ENCODE results near the gene TERT.

TERT gene

DNA sequence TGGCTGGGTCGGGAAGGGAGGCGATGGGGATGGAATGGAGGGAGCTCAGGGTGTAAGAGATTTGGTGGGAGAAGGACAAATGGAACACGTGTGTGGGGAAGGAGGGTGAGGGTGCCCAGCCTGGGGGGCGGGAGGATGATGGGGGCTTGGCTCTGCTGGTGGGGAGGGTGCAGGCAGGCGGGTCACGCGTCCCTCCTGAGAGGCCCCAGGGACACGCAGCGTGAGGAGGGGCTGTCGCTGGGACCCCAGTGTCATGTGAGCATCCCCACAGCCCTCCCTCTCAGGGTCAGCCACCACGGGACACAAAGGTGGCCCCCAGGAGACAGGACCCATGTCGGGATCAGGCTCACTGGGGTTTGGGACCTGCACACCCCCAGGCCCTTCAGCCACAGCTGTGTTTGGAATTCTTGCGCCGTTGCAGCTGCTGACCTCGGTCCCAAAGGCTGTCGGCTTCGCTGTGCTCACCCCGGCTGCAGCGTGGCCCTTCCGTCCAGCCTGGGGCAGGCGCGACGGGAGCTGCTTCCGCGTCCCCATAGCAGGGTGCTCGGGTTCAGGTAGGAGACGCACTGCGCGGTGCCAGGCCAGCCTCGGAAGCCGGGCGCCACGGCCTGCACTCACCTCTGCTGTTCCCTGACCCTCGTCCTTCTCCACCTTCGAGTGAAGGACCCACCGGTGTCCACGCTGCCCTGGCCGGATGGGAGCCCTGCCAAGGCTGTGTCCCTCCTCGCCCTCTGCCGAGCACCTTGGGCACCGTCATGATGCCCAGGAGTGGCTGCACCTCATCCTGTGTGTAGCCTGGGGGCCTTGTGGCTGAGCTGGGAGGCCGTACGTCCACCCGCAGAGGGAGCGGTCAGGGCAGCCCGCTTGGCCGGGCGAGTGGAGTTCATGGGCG, 88.1 kb downstream of the TERT start:
- no peak for DNase-seq (ENCODE audit: low read depth in 2 of 2)

DNA sequence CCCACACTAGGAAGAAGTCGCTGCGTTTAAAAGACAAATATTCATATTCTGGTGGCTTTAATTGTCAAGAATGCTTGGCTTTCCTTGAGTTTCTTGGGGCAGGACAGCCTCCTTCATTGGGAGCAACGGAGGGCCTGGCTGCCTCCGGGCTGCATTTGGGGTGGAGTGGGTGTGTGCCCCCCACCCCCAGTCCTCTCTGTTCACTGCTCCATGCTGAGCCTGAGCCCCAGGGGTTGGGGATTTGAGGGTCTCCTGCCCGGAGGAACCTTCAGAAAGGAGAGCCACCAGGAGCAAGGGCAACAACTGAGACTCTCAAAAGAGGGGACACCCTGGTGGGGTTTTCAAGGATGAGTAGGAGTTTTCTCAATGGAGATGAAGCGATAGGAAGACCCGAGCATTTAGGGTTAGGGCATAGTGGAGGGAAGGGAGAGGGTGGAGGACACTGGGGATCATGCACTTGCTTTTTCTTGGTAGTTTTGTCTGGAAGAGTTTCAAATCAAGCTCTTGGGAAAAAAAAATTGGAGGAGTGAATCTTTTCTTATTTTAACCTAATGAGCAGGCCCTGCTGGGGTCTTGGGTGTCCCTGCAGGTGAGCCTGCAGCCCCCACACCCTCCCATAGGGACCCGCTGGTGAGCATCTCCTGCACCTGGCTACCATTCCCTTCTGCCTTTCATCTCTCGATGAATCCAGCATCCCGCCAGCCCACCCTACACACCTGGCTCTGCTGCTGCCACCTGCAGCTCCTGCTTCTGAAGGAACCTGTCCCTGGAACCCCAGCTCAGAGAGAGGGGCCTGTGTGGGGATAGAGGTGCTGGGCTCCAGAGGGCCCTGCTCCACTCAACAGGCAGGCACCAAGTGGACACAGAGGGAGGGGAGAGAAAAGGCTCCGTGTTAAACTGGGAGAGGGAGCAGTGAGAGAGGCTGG, 89.3 kb downstream of the TERT start:
- DNase-seq (ENCODE audit: low read depth in 2 of 2): no peak

DNA sequence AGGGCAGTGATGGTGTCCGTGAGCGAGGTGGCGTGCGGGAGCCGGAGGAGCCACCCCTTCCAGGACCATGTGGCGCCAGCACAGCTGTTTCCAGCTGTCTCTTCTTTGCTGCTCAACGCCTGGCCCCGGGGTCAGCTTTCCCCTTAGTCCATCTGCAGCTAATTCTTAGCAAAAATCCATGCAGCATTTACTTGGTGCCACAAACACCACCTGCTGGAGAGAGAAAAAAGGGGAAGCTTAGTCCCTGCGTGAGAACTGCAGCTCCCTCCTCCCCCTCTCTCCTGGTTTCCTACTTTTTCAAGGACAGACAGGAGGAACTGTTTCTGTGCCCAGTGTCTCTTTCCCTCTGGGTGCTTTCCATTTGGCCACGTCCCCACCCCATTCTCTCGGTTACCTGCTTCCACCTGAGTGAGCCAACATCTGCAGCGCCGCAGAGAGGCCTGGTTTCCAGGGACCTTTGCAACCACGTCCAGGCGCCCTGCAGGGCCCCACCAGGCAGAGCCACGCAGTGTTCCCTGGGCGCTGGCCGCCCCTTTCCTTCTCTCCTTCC, 90.1 kb downstream of the TERT start:
- no peak for DNase-seq (ENCODE audit: low read depth in 2 of 2)

DNA sequence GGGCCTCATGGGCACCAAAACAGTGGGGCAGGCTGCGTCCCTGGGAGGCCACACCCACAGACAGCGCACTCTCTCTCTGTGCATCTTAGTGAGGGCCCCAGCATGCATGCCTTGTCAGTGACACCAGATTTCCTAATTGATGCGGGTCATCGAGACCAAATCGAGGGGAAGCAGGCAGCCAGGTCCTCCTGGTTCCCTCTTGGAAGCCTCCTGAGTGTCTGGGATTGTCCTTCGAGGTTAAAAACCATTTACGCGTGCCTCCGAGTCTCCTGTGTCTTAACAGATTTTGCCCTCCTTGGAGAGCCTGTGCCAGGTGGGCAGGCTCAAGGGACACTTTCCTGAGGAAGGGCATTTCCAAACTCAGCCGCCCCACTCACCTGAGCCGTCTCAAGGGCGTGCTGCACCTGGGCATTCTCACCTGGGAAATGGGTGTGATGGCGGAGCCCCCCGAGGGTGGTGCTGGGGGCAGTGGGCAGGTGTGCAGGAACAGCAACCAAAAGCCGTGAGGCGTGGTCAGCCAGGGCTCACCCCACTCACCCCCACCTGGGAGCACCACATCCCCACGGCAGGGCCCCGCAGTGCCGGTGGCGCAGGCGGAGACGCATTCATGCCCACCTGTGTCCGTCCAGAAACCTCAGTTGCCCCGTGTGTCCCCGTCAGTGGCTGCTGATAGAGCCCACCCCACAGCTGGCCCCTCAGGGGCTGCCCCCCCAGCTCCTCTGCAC, 90.7 kb downstream of the TERT start:
- no peak for DNase-seq (ENCODE audit: low read depth in 2 of 2)

DNA sequence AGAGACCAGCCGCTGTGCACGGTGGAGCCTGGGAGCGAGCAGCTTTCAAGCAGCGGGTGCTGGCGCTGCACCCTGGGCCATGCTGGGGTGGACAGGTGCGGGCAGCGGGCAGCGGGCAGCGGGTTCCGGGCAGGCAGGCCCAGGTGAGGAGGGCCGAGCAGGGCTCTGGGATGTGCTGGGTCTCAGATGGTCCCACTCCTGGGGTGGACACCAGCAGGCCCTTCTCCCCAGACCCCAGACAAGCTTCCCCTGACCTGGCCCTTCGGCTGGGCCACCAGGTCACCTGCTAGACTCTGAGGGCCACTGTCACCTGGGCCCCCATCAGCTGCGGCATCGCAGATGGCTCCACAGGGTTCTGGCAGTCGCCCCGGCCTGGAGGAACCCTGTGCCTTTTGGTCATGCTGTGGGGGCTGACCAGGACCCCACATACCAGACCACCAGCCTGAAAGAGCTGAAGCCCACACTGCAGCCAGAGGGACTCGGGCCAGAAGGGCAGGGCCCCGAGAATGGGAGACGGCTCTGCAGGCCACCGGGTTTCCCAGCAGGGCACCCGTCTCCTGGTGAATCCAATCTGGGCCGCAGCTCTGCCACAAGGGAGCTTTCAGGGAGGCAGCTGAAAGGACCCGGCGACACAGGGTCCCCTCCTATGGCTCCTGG, 91.4 kb downstream of the TERT start:
- DNase-seq (ENCODE audit: low read depth in 2 of 2): no peak
